ENCODE results near the gene FIBCD1. TPM values are rescaled to one million over a fixed set of nuclear protein-coding genes. Genes with fewer than 3 reads are reported as not detected.

Gene FIBCD1
- total and polyA plus RNA-seq, 9 of the 15 experiments (the other 6 are each of a cell fraction or from before 2014, with no cell fraction given) = 0.53 to 1.2 (median 0.95) TPM; not detected in 4

GRCh38 chr9:130929571-130930038, 9.4 kb downstream of the FIBCD1 start (continued):
- no peak for TF ChIP-seq GMEB1 (CRISPR knock-in tag; IDR thresholded peaks at IDR 0.05)

GRCh38 chr9:130927995-130928900, 10.8 kb downstream of the FIBCD1 start:
- H3K36me3 ChIP-seq (ENCODE audit: control insufficient read depth, insufficient read depth, low read length) = no peaks in the 10 kb centered on the region
- ATAC-seq (no peak), FAIRE-seq (peak; percentile 15), DNase-seq (ENCODE audit: extremely low read depth in 1 of 4, low spot score in 3 of 4) (peak in 3 of 4 experiments; percentile 64 to 73 (median 66))
- peaks cover 95 to 100% of the 10 kb centered on the region in 2 experiments for H3K27me3 ChIP-seq (ENCODE audit: control insufficient read depth in 2 of 2, insufficient read depth in 2 of 2, low read length in 2 of 2)
- no peak for TF ChIP-seq ELF4 (CRISPR knock-in tag; IDR thresholded peaks at IDR 0.05)
- no peak for TF ChIP-seq ZNF184 (CRISPR knock-in tag; IDR thresholded peaks at IDR 0.05)
- no peak for TF ChIP-seq RAD51 (IDR thresholded peaks at IDR 0.05; ENCODE audit: borderline replicate concordance, low read depth)
- no peak for TF ChIP-seq ZNF766 (CRISPR knock-in tag; conservative IDR thresholded peaks at IDR 0.05)
- H3K9ac ChIP-seq (ENCODE audit: insufficient read depth in 1 of 2, low read depth in 2 of 2, low read length in 2 of 2) = no peak overlapping the region; a peak in 1 of 4 replicates
- intact Hi-C loops (cut with micrococcal nuclease) (no loop called here), in situ Hi-C loops (cut with MboI) (no loop called here)
- CTCF ChIA-PET (ENCODE audit: low intra/inter-chr PET ratio) = no interaction called here
- H3K4me3 ChIP-seq = no peak overlapping the region
- H3K4me2 ChIP-seq (ENCODE audit: insufficient read depth, low read length) = no peak overlapping the region
- no peak overlapping the region for H3K27ac ChIP-seq (ENCODE audit: extremely low read depth, low read depth, low read length)
- H4K20me1 ChIP-seq (replicated peaks; ENCODE audit: control insufficient read depth, insufficient read depth, low read length) = peaks cover 82% of the 10 kb centered on the region
- peaks cover 4% of the 10 kb centered on the region for H3K9me1 ChIP-seq (ENCODE audit: control insufficient read depth, insufficient read depth, low read length)
- no TSS peak for BruUV-seq (replicated peaks)
- peaks cover 0 to 52% of the 10 kb centered on the region in 2 experiments; a peak in 2 of 5 replicates for H3K4me1 ChIP-seq (replicated peaks in 1 of 2; ENCODE audit: control insufficient read depth in 2 of 2, insufficient read depth in 2 of 2, low read length in 2 of 2)
- no peaks in the 10 kb centered on the region for H3K9me3 ChIP-seq (replicated peaks; ENCODE audit: control insufficient read depth, insufficient read depth, low read depth, low read length)
- WGBS (ENCODE audit: insufficient coverage, low coverage, missing lambda C conversion rate) = 2% methylated on average over 14 of the region's 14 CpGs
- no peak overlapping the region for H2AFZ ChIP-seq (ENCODE audit: low read depth, low read length)
- no peaks in the 10 kb centered on the region for H3K79me2 ChIP-seq (ENCODE audit: control insufficient read depth, insufficient read depth, low read length)
- POLR2A ChIA-PET = interaction anchor here (0.6 to 26.8 kb wide), 16 partner anchors 8 to 197 kb away, joined by 3 to 582 read pairs (median 4); partner anchors contain the start of gene NUP214

Measured in K562 (cell line).